K562 (cell line): Measurements from ENCODE around the gene PRXL2B. TPM values are rescaled to one million over a fixed set of nuclear protein-coding genes. Genes with fewer than 3 reads are reported as not detected.

ENCODE experiments used
- CBFA2T2 ChIP-seq: fragments of 450-650 bp; conservative IDR thresholded peaks from 2 replicates; pipeline ENCODE4 v1.6.1; 2017; ENCODE audit warnings: mild to moderate bottlenecking
- ELF4 ChIP-seq: fragments of 450-650 bp; formaldehyde crosslinking; IDR thresholded peaks from 2 replicates; pipeline ENCODE4 v1.4.0; 2022; ENCODE audit warnings: missing genetic modification characterization
- EZH2 ChIP-seq: IDR thresholded peaks from 2 replicates; pipeline ENCODE4 v1.6.1; 2012; ENCODE audit warnings: low read depth, mild to moderate bottlenecking, inconsistent platforms, low read length, borderline replicate concordance
- FOXJ3 ChIP-seq: sonication (generic); formaldehyde crosslinking; IDR thresholded peaks from 2 replicates; pipeline ENCODE4 v1.4.0; 2020; ENCODE audit warnings: mild to moderate bottlenecking, missing genetic modification reagents
- FOXM1 ChIP-seq, 2 experiments: fragments of 450-650 bp in 1 of 2; sonication (generic) in 1 of 2; formaldehyde crosslinking in 1 of 2; IDR thresholded peaks; 2 replicates each; pipeline versions ENCODE4 v1.6.1 to v1.9.0; 2017 to 2022; ENCODE audit warnings: low read depth in 2 of 2, mild to moderate bottlenecking in 2 of 2, missing genetic modification reagents in 1 of 2, moderate library complexity in 1 of 2
- GABPB1 ChIP-seq: sonication (generic); formaldehyde crosslinking; IDR thresholded peaks from 2 replicates; pipeline ENCODE4 v1.8.0; 2022; ENCODE audit warnings: mild to moderate bottlenecking, missing genetic modification reagents
- GATA2 ChIP-seq: sonication (generic); formaldehyde crosslinking; IDR thresholded peaks from 2 replicates; pipeline ENCODE4 v1.4.0; 2020; ENCODE audit warnings: mild to moderate bottlenecking, missing genetic modification reagents
- GATAD2A ChIP-seq: fragments of 450-650 bp; IDR thresholded peaks from 2 replicates; pipeline ENCODE4 v1.6.1; 2017
- HDAC2 ChIP-seq: fragments of 450-650 bp; IDR thresholded peaks from 2 replicates; pipeline ENCODE4 v1.6.1; 2016; ENCODE audit warnings: mild to moderate bottlenecking
- IRF2 ChIP-seq: sonication (generic); formaldehyde crosslinking; IDR thresholded peaks from 2 replicates; pipeline ENCODE4 v1.8.1; 2022; ENCODE audit warnings: mild to moderate bottlenecking, missing genetic modification reagents
- NCOA2 ChIP-seq, 2 experiments: fragments of 450-650 bp; IDR thresholded peaks; 2 replicates each; pipeline ENCODE4 v1.6.1; 2018; ENCODE audit warnings: mild to moderate bottlenecking in 2 of 2, moderate library complexity in 1 of 2; ENCODE audit not compliant: partially characterized antibody in 2 of 2
- NR4A1 ChIP-seq, 2 experiments: fragments of 250-450 bp in 1 of 2; fragments of 450-650 bp in 1 of 2; sonication (Bioruptor Pico) in 1 of 2; IDR thresholded peaks; 2 replicates each; pipeline versions ENCODE4 v1.4.0 to v1.6.1; 2016 to 2020; ENCODE audit warnings: mild to moderate bottlenecking in 2 of 2, missing compliant biosample characterization in 1 of 2, missing genetic modification characterization in 1 of 2, moderate library complexity in 1 of 2
- SAP30 ChIP-seq: fragments of 200-600 bp; sonication (generic); IDR thresholded peaks from 2 replicates; pipeline ENCODE4 v1.6.1; 2012; ENCODE audit warnings: borderline replicate concordance, low read depth, mild to moderate bottlenecking, moderate library complexity, low read length, control low read depth, inconsistent platforms; ENCODE audit not compliant: insufficient read depth, poor library complexity, severe bottlenecking
- TEAD4 ChIP-seq, 2 experiments: sonication (generic) in 1 of 2; formaldehyde crosslinking in 1 of 2; IDR thresholded peaks; 2 replicates each; pipeline versions ENCODE4 v1.6.1 to v1.8.0; 2012 to 2022; ENCODE audit warnings: borderline replicate concordance in 1 of 2, inconsistent platforms in 1 of 2, low read length in 1 of 2, mild to moderate bottlenecking in 1 of 2, missing genetic modification reagents in 1 of 2
- YY1 ChIP-seq, 3 experiments: IDR thresholded peaks; 2 replicates each; pipeline ENCODE4 v1.6.1; 2011; ENCODE audit warnings: low read length in 2 of 3, mild to moderate bottlenecking in 2 of 3, moderate library complexity in 2 of 3, borderline replicate concordance in 1 of 3, control low read depth in 1 of 3, low read depth in 1 of 3; ENCODE audit not compliant: insufficient read depth in 3 of 3, insufficient replicate concordance in 2 of 3, control insufficient read depth in 1 of 3, insufficient read length in 1 of 3; ENCODE audit errors: extremely low read depth in 1 of 3
- ZBED1 ChIP-seq: IDR thresholded peaks from 2 replicates; pipeline ENCODE4 v1.6.1; 2014
- ZBTB1 ChIP-seq: sonication (generic); formaldehyde crosslinking; IDR thresholded peaks from 2 replicates; pipeline ENCODE4 v1.8.1; 2023; ENCODE audit warnings: missing genetic modification reagents, low read depth, mild to moderate bottlenecking, borderline replicate concordance
- ZNF143 ChIP-seq: sonication (generic); formaldehyde crosslinking; IDR thresholded peaks from 2 replicates; pipeline ENCODE4 v1.9.0; 2022; ENCODE audit warnings: mild to moderate bottlenecking, missing genetic modification reagents
- polyA plus RNA-seq, 8 experiments: library from polyadenylated mRNA; depleted of rRNA in 4 of 8; stranded (reverse) in 5 of 8; unstranded in 3 of 8; fragments of >200 nt; fragmentation: Nextera tagmentation in 2 of 8; fragmentation: Illumina TruSeq in 1 of 8; extraction: Ambion mirVana in 2 of 8; extraction: Trizol in 1 of 8; gene quantifications; 2 replicates each; pipeline versions ENCODE4 v1.2.1 to v1.2.3, GENCODE V29; 2011 to 2014; ENCODE audit warnings: inconsistent platforms in 1 of 8, missing spikeins in 1 of 8
- total RNA-seq, 7 experiments: library from RNA; depleted of rRNA in 6 of 7; stranded (reverse); fragments of >200 nt in 6 of 7; fragmentation: Illumina TruSeq in 2 of 7; extraction: Trizol in 2 of 7; gene quantifications; 2 replicates each; pipeline versions ENCODE4 v1.2.1 to v1.2.3, GENCODE V29; 2011 to 2021; ENCODE audit warnings: low replicate concordance in 1 of 7
- TF ChIP-seq, protein P1 (sequence below): sonication (generic); IDR thresholded peaks from 2 replicates; pipeline ENCODE4 v1.6.1; 2016
- TF ChIP-seq, protein P2 (sequence below): sonication (generic); formaldehyde crosslinking; IDR thresholded peaks from 2 replicates; pipeline ENCODE4 v1.8.0; 2022; ENCODE audit warnings: missing genetic modification reagents, mild to moderate bottlenecking, borderline replicate concordance
- TF ChIP-seq, protein P3 (sequence below): fragments of 250-450 bp; sonication (Bioruptor Pico); IDR thresholded peaks from 2 replicates; pipeline ENCODE4 v1.5.0; 2020; ENCODE audit warnings: mild to moderate bottlenecking

Gene PRXL2B
- total and polyA plus RNA-seq, 9 of the 15 experiments (the other 6 are each of a cell fraction or from before 2014, with no cell fraction given) = 0.99 to 25.3 (median 11.8) TPM

DNA sequence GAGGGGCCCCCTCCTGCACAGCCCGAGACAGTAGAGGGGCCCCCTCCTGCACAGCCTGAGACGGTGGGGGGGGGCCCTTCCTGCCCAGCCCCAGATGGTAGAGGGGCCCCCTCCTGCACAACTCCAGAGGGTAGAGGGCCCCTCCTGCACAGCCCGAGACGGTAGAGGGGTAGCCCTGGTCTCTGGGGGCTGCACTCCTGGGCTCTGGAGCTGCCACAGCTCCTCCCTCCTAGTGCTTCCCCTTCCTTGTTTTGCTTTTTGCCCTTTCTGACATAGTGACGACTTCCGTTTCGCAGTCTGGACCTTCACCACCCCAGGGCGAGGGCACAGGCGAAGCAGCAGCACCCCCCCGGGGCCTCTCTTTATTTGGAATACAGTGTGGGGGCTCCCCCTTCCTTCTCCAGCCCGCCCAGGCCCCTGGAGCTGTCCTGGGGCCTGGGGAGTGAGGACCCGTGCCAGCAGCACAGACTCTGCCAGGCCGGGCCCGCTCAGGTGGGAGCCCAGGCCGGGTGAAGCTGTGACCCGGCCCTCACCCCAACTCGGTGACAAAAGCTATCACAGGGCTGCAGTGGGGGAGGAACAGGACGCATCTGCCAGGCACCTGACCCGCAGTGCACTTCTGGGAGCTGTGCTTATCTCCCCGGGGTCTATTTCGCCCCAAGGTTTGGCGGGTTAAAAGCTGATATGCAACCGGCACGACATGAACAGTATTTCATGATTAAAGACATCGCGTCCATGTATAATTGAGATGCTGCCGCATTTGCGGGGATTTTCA, 1.1 kb upstream of the PRXL2B start (continued):
- TF ChIP-seq GABPB1 (CRISPR knock-in tag) (peak; percentile 83), NCOA2 (IDR thresholded peaks at IDR 0.05; ENCODE audit: partially characterized antibody in 2 of 2) (no peak), EZH2 (no peak), HDAC2 (peak; percentile 63; the same call in 1 of the 2 replicates), GATA2 (CRISPR knock-in tag) (peak; percentile 86), CBFA2T2 (peak; percentile 94), ZBED1 (0 out of 2 replicates have a peak, but pooled peaks have one; percentile 76), GATAD2A (no peak; the same call in 1 of the 2 replicates), TEAD4 (IDR thresholded peaks at IDR 0.05; ENCODE audit: low read length) (peak; percentile 91), TEAD4 (CRISPR knock-in tag; IDR thresholded peaks at IDR 0.05; ENCODE audit: borderline replicate concordance) (no peak), YY1 (IDR thresholded peaks at IDR 0.05; ENCODE audit: borderline replicate concordance in 1 of 3, control insufficient read depth in 1 of 3, extremely low read depth in 1 of 3, insufficient read depth in 3 of 3, insufficient read length in 1 of 3, insufficient replicate concordance in 2 of 3, low read depth in 1 of 3, low read length in 2 of 3) (peak in 2 of 3 experiments; percentile 28 to 47), ELF4 (no peak), FOXJ3 (no peak), ZBTB1 (CRISPR knock-in tag) (0 out of 2 replicates have a peak, but pooled peaks have one; percentile 22), NR4A1 (CRISPR knock-in tag; IDR thresholded peaks at IDR 0.05) (peak; percentile 46; the same call in 1 of the 2 replicates), NR4A1 (tag; IDR thresholded peaks at IDR 0.05) (no peak), SAP30 (peak; percentile 60), IRF2 (CRISPR knock-in tag) (no peak), FOXM1 (IDR thresholded peaks at IDR 0.05; ENCODE audit: low read depth) (peak; percentile 40; the same call in 1 of the 2 replicates), FOXM1 (CRISPR knock-in tag; IDR thresholded peaks at IDR 0.05; ENCODE audit: low read depth) (no peak), ZNF143 (CRISPR knock-in tag) (peak; percentile 61; the same call in 1 of the 2 replicates)
- TF ChIP-seq, protein P1, sequence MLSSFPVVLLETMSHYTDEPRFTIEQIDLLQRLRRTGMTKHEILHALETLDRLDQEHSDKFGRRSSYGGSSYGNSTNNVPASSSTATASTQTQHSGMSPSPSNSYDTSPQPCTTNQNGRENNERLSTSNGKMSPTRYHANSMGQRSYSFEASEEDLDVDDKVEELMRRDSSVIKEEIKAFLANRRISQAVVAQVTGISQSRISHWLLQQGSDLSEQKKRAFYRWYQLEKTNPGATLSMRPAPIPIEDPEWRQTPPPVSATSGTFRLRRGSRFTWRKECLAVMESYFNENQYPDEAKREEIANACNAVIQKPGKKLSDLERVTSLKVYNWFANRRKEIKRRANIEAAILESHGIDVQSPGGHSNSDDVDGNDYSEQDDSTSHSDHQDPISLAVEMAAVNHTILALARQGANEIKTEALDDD = no peak
- TF ChIP-seq, protein P2, sequence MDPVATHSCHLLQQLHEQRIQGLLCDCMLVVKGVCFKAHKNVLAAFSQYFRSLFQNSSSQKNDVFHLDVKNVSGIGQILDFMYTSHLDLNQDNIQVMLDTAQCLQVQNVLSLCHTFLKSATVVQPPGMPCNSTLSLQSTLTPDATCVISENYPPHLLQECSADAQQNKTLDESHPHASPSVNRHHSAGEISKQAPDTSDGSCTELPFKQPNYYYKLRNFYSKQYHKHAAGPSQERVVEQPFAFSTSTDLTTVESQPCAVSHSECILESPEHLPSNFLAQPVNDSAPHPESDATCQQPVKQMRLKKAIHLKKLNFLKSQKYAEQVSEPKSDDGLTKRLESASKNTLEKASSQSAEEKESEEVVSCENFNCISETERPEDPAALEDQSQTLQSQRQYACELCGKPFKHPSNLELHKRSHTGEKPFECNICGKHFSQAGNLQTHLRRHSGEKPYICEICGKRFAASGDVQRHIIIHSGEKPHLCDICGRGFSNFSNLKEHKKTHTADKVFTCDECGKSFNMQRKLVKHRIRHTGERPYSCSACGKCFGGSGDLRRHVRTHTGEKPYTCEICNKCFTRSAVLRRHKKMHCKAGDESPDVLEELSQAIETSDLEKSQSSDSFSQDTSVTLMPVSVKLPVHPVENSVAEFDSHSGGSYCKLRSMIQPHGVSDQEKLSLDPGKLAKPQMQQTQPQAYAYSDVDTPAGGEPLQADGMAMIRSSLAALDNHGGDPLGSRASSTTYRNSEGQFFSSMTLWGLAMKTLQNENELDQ (CRISPR knock-in tag) = no peak
- TF ChIP-seq, protein P3, sequence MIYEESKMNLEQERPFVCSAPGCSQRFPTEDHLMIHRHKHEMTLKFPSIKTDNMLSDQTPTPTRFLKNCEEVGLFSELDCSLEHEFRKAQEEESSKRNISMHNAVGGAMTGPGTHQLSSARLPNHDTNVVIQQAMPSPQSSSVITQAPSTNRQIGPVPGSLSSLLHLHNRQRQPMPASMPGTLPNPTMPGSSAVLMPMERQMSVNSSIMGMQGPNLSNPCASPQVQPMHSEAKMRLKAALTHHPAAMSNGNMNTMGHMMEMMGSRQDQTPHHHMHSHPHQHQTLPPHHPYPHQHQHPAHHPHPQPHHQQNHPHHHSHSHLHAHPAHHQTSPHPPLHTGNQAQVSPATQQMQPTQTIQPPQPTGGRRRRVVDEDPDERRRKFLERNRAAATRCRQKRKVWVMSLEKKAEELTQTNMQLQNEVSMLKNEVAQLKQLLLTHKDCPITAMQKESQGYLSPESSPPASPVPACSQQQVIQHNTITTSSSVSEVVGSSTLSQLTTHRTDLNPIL (CRISPR knock-in tag) = 0 out of 2 replicates have a peak, but pooled peaks have one; percentile 62
